ENCODE results near the gene FLT3LG. TPM values are rescaled to one million over a fixed set of nuclear protein-coding genes. Genes with fewer than 3 reads are reported as not detected.

Gene FLT3LG
- total and polyA plus RNA-seq, 9 of the 15 experiments (the other 6 are each of a cell fraction or from before 2014, with no cell fraction given), result 0.31 to 6.4 (median 1.1) TPM

DNA sequence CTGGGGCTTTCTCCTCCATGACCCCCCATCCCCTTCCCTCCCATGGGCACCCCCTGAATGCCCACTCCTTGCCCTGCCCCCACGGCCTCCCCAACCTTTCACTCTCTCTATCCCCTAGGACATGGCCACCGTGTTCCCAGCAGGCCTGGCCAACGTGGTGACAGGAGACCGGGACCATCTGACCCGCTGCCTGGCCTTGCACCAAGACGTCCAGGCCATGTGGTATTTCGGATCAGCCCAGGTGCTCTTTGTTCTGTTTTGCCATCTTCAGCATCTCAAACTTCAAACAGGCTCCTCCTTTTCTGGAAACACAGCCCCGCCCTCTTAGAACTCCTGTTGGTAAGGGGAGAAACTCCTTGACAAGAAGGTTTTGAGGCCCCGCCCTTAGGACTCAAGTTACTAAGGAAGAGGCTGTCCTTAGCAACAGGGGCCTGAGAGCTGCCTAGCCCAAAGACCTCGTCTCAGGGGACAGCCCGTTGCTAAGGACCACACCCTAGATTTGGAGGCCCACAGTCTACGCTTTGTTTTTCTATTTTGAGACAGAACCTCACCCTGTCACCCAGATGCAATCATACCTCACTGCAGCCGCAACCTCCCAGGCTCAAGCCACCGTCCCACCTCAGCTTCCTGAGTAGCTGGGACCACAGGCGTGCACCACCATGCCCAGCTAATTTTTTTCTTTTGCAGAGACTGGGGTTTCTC, 5.1 kb upstream of the FLT3LG start:
- no TSS peak for BruUV-seq (replicated peaks)
- Histone ChIP-seq H3K9me1 (ENCODE audit: control insufficient read depth, insufficient read depth, low read length) (no peaks in the 10 kb centered on the region), H2AFZ (ENCODE audit: low read depth, low read length) (no peak overlapping the region), H3K4me2 (ENCODE audit: insufficient read depth, low read length) (peak overlapping the region; percentile 21; the same call in 1 of the 2 replicates), H3K9ac (ENCODE audit: insufficient read depth in 1 of 2, low read depth in 2 of 2, low read length in 2 of 2) (peak overlapping the region in 1 of 2 experiments; percentile 58; a peak in 1 of 4 replicates), H3K27me3 (ENCODE audit: control insufficient read depth in 2 of 2, insufficient read depth in 2 of 2, low read length in 2 of 2) (no peaks in the 10 kb centered on the region), H3K79me2 (ENCODE audit: control insufficient read depth, insufficient read depth, low read length) (no peaks in the 10 kb centered on the region), H3K27ac (ENCODE audit: extremely low read depth, low read depth, low read length) (no peak overlapping the region), H3K9me3 (replicated peaks; ENCODE audit: control insufficient read depth, insufficient read depth, low read depth, low read length) (no peaks in the 10 kb centered on the region), H4K20me1 (replicated peaks; ENCODE audit: control insufficient read depth, insufficient read depth, low read length) (peaks cover 5% of the 10 kb centered on the region; the same call in 1 of the 2 replicates), H3K4me1 (replicated peaks in 1 of 2; ENCODE audit: control insufficient read depth in 2 of 2, insufficient read depth in 2 of 2, low read length in 2 of 2) (peaks cover 11 to 38% of the 10 kb centered on the region in 2 experiments), H3K36me3 (ENCODE audit: control insufficient read depth, insufficient read depth, low read length) (peaks cover 41% of the 10 kb centered on the region; the same call in 2 of the 3 replicates), H3K4me3 (no peak overlapping the region)
- WGBS (ENCODE audit: insufficient coverage, low coverage, missing lambda C conversion rate), result 29% methylated on average over 14 of the region's 15 CpGs
- ChIA-PET CTCF (ENCODE audit: low intra/inter-chr PET ratio) (no interaction called here), POLR2A (interaction anchor here (0.6 to 1.2 kb wide), 3 partner anchors 15 to 27 kb away, joined by 3 to 4 read pairs (median 3); partner anchors contain the start of gene ALDH16A1)
- in situ Hi-C loops (cut with MboI), result no loop called here
- peak; percentile 94 for ATAC-seq
- FAIRE-seq, result peak; percentile 96
- intact Hi-C loops (cut with micrococcal nuclease), result no loop called here
- DNase-seq (ENCODE audit: extremely low read depth in 1 of 4, low spot score in 3 of 4), result peak; percentile 77 to 95 (median 82)
- TF ChIP-seq CTBP1 (IDR thresholded peaks at IDR 0.05; ENCODE audit: borderline replicate concordance) (peak; percentile 92), MEF2D (tag; conservative IDR thresholded peaks at IDR 0.05; ENCODE audit: low read depth) (peak; percentile 79; the same call in 1 of the 2 replicates), TEAD1 (CRISPR knock-in tag; IDR thresholded peaks at IDR 0.05) (0 out of 4 replicates have a peak, but pooled peaks of 1 of the 2 experiments have one; percentile 10), FOXP1 (CRISPR knock-in tag; IDR thresholded peaks at IDR 0.05) (0 out of 2 replicates have a peak, but pooled peaks have one; percentile 48), ATF7 (IDR thresholded peaks at IDR 0.05) (peak; percentile 21; the same call in 1 of the 2 replicates)
- TF ChIP-seq, protein P1, sequence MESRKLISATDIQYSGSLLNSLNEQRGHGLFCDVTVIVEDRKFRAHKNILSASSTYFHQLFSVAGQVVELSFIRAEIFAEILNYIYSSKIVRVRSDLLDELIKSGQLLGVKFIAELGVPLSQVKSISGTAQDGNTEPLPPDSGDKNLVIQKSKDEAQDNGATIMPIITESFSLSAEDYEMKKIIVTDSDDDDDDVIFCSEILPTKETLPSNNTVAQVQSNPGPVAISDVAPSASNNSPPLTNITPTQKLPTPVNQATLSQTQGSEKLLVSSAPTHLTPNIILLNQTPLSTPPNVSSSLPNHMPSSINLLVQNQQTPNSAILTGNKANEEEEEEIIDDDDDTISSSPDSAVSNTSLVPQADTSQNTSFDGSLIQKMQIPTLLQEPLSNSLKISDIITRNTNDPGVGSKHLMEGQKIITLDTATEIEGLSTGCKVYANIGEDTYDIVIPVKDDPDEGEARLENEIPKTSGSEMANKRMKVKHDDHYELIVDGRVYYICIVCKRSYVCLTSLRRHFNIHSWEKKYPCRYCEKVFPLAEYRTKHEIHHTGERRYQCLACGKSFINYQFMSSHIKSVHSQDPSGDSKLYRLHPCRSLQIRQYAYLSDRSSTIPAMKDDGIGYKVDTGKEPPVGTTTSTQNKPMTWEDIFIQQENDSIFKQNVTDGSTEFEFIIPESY (CRISPR knock-in tag; IDR thresholded peaks at IDR 0.05), result no peak
- TF ChIP-seq, protein P2, sequence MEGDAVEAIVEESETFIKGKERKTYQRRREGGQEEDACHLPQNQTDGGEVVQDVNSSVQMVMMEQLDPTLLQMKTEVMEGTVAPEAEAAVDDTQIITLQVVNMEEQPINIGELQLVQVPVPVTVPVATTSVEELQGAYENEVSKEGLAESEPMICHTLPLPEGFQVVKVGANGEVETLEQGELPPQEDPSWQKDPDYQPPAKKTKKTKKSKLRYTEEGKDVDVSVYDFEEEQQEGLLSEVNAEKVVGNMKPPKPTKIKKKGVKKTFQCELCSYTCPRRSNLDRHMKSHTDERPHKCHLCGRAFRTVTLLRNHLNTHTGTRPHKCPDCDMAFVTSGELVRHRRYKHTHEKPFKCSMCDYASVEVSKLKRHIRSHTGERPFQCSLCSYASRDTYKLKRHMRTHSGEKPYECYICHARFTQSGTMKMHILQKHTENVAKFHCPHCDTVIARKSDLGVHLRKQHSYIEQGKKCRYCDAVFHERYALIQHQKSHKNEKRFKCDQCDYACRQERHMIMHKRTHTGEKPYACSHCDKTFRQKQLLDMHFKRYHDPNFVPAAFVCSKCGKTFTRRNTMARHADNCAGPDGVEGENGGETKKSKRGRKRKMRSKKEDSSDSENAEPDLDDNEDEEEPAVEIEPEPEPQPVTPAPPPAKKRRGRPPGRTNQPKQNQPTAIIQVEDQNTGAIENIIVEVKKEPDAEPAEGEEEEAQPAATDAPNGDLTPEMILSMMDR (IDR thresholded peaks at IDR 0.05 in 2 of 3, conservative IDR thresholded peaks at IDR 0.05 in 1 of 3; ENCODE audit: insufficient read depth in 2 of 3, low read depth in 1 of 3, low read length in 3 of 3), result 0 out of 6 replicates have a peak, but pooled peaks of 1 of the 3 experiments have one; percentile 2
- TF ChIP-seq, protein P3, sequence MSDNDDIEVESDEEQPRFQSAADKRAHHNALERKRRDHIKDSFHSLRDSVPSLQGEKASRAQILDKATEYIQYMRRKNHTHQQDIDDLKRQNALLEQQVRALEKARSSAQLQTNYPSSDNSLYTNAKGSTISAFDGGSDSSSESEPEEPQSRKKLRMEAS (CRISPR knock-in tag; IDR thresholded peaks at IDR 0.05), result 0 out of 2 replicates have a peak, but pooled peaks have one; percentile 26
- TF ChIP-seq, protein P4, sequence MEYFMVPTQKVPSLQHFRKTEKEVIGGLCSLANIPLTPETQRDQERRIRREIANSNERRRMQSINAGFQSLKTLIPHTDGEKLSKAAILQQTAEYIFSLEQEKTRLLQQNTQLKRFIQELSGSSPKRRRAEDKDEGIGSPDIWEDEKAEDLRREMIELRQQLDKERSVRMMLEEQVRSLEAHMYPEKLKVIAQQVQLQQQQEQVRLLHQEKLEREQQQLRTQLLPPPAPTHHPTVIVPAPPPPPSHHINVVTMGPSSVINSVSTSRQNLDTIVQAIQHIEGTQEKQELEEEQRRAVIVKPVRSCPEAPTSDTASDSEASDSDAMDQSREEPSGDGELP (CRISPR knock-in tag; IDR thresholded peaks at IDR 0.05; ENCODE audit: borderline replicate concordance), result 0 out of 2 replicates have a peak, but pooled peaks have one; percentile 24
- TF ChIP-seq, protein P5, sequence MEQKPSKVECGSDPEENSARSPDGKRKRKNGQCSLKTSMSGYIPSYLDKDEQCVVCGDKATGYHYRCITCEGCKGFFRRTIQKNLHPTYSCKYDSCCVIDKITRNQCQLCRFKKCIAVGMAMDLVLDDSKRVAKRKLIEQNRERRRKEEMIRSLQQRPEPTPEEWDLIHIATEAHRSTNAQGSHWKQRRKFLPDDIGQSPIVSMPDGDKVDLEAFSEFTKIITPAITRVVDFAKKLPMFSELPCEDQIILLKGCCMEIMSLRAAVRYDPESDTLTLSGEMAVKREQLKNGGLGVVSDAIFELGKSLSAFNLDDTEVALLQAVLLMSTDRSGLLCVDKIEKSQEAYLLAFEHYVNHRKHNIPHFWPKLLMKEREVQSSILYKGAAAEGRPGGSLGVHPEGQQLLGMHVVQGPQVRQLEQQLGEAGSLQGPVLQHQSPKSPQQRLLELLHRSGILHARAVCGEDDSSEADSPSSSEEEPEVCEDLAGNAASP (IDR thresholded peaks at IDR 0.05), result no peak
- TF ChIP-seq, protein P6, sequence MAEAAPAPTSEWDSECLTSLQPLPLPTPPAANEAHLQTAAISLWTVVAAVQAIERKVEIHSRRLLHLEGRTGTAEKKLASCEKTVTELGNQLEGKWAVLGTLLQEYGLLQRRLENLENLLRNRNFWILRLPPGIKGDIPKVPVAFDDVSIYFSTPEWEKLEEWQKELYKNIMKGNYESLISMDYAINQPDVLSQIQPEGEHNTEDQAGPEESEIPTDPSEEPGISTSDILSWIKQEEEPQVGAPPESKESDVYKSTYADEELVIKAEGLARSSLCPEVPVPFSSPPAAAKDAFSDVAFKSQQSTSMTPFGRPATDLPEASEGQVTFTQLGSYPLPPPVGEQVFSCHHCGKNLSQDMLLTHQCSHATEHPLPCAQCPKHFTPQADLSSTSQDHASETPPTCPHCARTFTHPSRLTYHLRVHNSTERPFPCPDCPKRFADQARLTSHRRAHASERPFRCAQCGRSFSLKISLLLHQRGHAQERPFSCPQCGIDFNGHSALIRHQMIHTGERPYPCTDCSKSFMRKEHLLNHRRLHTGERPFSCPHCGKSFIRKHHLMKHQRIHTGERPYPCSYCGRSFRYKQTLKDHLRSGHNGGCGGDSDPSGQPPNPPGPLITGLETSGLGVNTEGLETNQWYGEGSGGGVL (CRISPR knock-in tag; IDR thresholded peaks at IDR 0.05), result no peak
